Keratinocyte (primary cell): ENCODE data around the gene PROC.

ENCODE experiments used
- EZH2 ChIP-seq: IDR thresholded peaks from one replicate; pipeline ENCODE4 v1.6.1; 2012; ENCODE audit warnings: inconsistent platforms, mild to moderate bottlenecking, low read length, moderate library complexity
- TF ChIP-seq, protein P1 (sequence below), 3 experiments: IDR thresholded peaks in 1 of 3; conservative IDR thresholded peaks in 1 of 3; optimal IDR thresholded peaks in 1 of 3; 2 replicates in 2 of 3; 3 replicates in 1 of 3; pipeline versions ENCODE3 to v1.5.1; 2011; ENCODE audit warnings: low read length in 3 of 3, mild to moderate bottlenecking in 3 of 3, moderate library complexity in 2 of 3, control low read depth in 1 of 3, inconsistent platforms in 1 of 3; ENCODE audit not compliant: insufficient read depth in 2 of 3; ENCODE audit errors: extremely low read depth in 1 of 3

DNA sequence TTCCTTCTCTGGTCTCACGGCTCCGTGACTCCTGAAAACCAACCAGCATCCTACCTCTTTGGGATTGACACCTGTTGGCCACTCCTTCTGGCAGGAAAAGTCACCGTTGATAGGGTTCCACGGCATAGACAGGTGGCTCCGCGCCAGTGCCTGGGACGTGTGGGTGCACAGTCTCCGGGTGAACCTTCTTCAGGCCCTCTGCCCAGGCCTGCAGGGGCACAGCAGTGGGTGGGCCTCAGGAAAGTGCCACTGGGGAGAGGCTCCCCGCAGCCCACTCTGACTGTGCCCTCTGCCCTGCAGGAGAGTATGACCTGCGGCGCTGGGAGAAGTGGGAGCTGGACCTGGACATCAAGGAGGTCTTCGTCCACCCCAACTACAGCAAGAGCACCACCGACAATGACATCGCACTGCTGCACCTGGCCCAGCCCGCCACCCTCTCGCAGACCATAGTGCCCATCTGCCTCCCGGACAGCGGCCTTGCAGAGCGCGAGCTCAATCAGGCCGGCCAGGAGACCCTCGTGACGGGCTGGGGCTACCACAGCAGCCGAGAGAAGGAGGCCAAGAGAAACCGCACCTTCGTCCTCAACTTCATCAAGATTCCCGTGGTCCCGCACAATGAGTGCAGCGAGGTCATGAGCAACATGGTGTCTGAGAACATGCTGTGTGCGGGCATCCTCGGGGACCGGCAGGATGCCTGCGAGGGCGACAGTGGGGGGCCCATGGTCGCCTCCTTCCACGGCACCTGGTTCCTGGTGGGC lies 10.0 kb downstream of the PROC start:
- TF ChIP-seq, protein P1, sequence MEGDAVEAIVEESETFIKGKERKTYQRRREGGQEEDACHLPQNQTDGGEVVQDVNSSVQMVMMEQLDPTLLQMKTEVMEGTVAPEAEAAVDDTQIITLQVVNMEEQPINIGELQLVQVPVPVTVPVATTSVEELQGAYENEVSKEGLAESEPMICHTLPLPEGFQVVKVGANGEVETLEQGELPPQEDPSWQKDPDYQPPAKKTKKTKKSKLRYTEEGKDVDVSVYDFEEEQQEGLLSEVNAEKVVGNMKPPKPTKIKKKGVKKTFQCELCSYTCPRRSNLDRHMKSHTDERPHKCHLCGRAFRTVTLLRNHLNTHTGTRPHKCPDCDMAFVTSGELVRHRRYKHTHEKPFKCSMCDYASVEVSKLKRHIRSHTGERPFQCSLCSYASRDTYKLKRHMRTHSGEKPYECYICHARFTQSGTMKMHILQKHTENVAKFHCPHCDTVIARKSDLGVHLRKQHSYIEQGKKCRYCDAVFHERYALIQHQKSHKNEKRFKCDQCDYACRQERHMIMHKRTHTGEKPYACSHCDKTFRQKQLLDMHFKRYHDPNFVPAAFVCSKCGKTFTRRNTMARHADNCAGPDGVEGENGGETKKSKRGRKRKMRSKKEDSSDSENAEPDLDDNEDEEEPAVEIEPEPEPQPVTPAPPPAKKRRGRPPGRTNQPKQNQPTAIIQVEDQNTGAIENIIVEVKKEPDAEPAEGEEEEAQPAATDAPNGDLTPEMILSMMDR (optimal IDR thresholded peaks at IDR 0.05 in 1 of 3, IDR thresholded peaks at IDR 0.05 in 1 of 3, conservative IDR thresholded peaks at IDR 0.05 in 1 of 3; ENCODE audit: extremely low read depth in 1 of 3, insufficient read depth in 2 of 3, low read length in 3 of 3): no peak
- no peak for TF ChIP-seq EZH2
